ENCODE measurements around the gene PCED1B.
"Not testable (repeated sequence)": the region's sequence is repeated elsewhere in the genome, so short reads cannot be mapped to it uniquely, and the experiment has no call there.

PCED1B gene

DNA sequence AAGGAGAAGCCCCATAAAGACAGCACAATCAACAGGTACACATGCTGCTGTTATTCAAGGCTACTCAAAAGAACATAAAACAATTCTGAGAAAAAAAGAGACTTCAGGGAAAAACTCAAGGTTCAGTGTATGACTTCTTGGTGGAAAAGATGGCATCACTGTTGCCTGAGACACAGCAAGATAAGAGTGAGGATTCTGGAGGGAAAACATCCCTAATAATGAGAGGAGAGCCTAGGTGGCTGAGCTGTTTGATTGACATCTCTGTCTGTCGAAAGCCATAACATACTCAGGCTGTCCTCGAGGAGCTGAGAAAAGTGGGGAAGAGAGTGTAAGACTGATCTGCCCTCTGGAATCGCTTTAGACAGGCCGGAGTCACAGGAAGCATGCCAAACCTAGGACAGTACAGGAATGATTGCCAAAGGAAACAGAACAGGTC is 193.8 kb downstream of the PCED1B start:
- no peak for DNase-seq (ENCODE audit: extremely low read depth, insufficient read length)
- no peak for TF ChIP-seq CTCF (IDR thresholded peaks at IDR 0.05; ENCODE audit: insufficient read depth, low read length, poor library complexity, severe bottlenecking)
- H3K27me3 ChIP-seq (replicated peaks; ENCODE audit: control insufficient read depth, insufficient read depth, low read length) = no peaks in the 10 kb centered on the region

DNA sequence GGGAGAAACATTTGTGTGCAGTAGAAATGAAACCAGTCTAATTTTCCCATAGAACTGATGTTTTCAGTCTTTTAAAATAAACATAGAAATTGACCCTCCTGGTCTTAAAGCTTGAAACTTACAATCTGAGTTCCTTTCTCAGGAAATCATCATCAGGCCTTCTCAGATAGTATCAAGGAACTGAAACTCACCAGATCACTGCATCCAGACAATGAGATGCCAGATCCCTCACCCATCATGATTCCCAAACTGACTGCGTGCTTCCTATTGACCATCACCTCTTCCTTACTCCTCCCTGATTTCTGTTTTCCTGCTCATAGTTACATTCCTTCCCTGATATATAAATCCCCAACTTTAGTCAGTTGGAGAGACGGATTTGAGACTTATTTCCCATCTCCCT is 195.3 kb downstream of the PCED1B start:
- DNase-seq (ENCODE audit: extremely low read depth, insufficient read length) = no peak
- H3K4me3 ChIP-seq (replicated peaks; ENCODE audit: low read depth, low read length) = no peak overlapping the region
- no peaks in the 10 kb centered on the region for H3K27me3 ChIP-seq (replicated peaks; ENCODE audit: control insufficient read depth, insufficient read depth, low read length)
- H3K36me3 ChIP-seq (ENCODE audit: control insufficient read depth, insufficient read depth, low read length) = no peaks in the 10 kb centered on the region
- no peak for TF ChIP-seq CTCF (IDR thresholded peaks at IDR 0.05; ENCODE audit: insufficient read depth, low read length, poor library complexity, severe bottlenecking)

More for the DNA sequence above, 193.8 kb downstream of the PCED1B start:
- no peak overlapping the region for H3K4me3 ChIP-seq (replicated peaks; ENCODE audit: low read depth, low read length)
- no peaks in the 10 kb centered on the region for H3K36me3 ChIP-seq (ENCODE audit: control insufficient read depth, insufficient read depth, low read length)

- no peak for TF ChIP-seq CTCF (IDR thresholded peaks at IDR 0.05; ENCODE audit: insufficient read depth, low read length, poor library complexity, severe bottlenecking)
- Histone ChIP-seq H3K36me3 (ENCODE audit: control insufficient read depth, insufficient read depth, low read length) (no peaks in the 10 kb centered on the region), H3K4me3 (replicated peaks; ENCODE audit: low read depth, low read length) (no peak overlapping the region), H3K27me3 (replicated peaks; ENCODE audit: control insufficient read depth, insufficient read depth, low read length) (no peaks in the 10 kb centered on the region)
- no peak for DNase-seq (ENCODE audit: extremely low read depth, insufficient read length)
Observed at GRCh38 chr12:47276253-47276620, 196.8 kb downstream of the PCED1B start.

- no peak overlapping the region for H3K4me3 ChIP-seq (replicated peaks; ENCODE audit: low read depth, low read length)
- TF ChIP-seq CTCF (IDR thresholded peaks at IDR 0.05; ENCODE audit: insufficient read depth, low read length, poor library complexity, severe bottlenecking) = no peak
- H3K36me3 ChIP-seq (ENCODE audit: control insufficient read depth, insufficient read depth, low read length) = no peaks in the 10 kb centered on the region
- H3K27me3 ChIP-seq (replicated peaks; ENCODE audit: control insufficient read depth, insufficient read depth, low read length) = no peaks in the 10 kb centered on the region
- peak; percentile 48 for DNase-seq (ENCODE audit: extremely low read depth, insufficient read length)
Observed at GRCh38 chr12:47276621-47277309, 197.3 kb downstream of the PCED1B start.

DNA sequence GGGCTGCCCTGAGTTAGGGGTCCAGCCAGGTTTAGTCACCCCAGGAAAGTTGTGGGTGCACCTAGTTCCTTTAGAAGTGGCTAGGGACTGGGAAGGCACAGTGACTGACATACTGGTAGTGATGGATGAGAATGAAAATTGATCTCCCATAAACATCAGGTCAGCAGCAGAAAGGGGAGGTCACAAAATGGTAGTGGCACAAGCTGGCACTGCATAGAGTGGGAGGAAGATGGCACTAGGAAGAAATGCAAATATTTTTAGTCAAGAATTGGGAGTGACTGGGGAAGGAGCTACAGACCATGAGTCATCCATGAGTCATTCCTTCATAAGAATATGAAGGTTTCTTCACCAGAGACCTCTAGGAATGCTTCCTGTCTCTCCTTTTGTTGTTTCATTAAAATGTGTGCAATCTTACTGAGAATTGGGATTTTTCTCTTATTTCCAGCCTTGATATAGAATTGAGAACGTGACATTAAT is 198.6 kb downstream of the PCED1B start:
- no peaks in the 10 kb centered on the region for H3K36me3 ChIP-seq (ENCODE audit: control insufficient read depth, insufficient read depth, low read length)
- no peaks in the 10 kb centered on the region for H3K27me3 ChIP-seq (replicated peaks; ENCODE audit: control insufficient read depth, insufficient read depth, low read length)
- H3K4me3 ChIP-seq (replicated peaks; ENCODE audit: low read depth, low read length) = no peak overlapping the region
- DNase-seq (ENCODE audit: extremely low read depth, insufficient read length) = no peak
- no peak for TF ChIP-seq CTCF (IDR thresholded peaks at IDR 0.05; ENCODE audit: insufficient read depth, low read length, poor library complexity, severe bottlenecking)

GRCh38 chr12:47279758-47280157 is 200.3 kb downstream of the PCED1B start:
- H3K27me3 ChIP-seq (replicated peaks; ENCODE audit: control insufficient read depth, insufficient read depth, low read length); DNase-seq (ENCODE audit: extremely low read depth, insufficient read length); H3K4me3 ChIP-seq (replicated peaks; ENCODE audit: low read depth, low read length); H3K36me3 ChIP-seq (ENCODE audit: control insufficient read depth, insufficient read depth, low read length): not testable (repeated sequence)

Measured in GM06990 (cell line).